ENCODE measurements around the gene CEBPB. TPM values are rescaled to one million over a fixed set of nuclear protein-coding genes. Genes with fewer than 3 reads are reported as not detected.

The CEBPB gene
- total RNA-seq, 4 donors from 2014 or later = 105 to 195 (median 144) TPM

- TF ChIP-seq POLR2A (IDR thresholded peaks at IDR 0.05; ENCODE audit: low read depth) (no peak), EP300 (IDR thresholded peaks at IDR 0.05) (no peak), POLR2AphosphoS5 (IDR thresholded peaks at IDR 0.05) (no peak), CTCF (IDR thresholded peaks at IDR 0.05) (no peak)
- peaks cover 18 to 35% (median 23%) of the 10 kb centered on the region in 4 donors for H3K4me1 ChIP-seq
- peak overlapping the region in 1 of 4 donors; percentile 7 for H3K27ac ChIP-seq (replicated peaks in 1 of 4)
- H3K27me3 ChIP-seq = no peaks in the 10 kb centered on the region
- no peak overlapping the region for H3K4me3 ChIP-seq
- no peaks in the 10 kb centered on the region for H3K36me3 ChIP-seq
- no peak for DNase-seq (ENCODE audit: extremely low spot score)
- H3K9me3 ChIP-seq = peaks cover 0 to 5% (median 2%) of the 10 kb centered on the region in 4 donors
- 82% methylated on average over 13 of the region's 13 CpGs for WGBS
- intact Hi-C loops (cut with DNase I) = no loop called here
Observed at GRCh38 chr20:50220894-50221365, 30.3 kb downstream of the CEBPB start.

- WGBS = 70% methylated on average over 17 of the region's 18 CpGs
- intact Hi-C loops (cut with DNase I) = no loop called here
- H3K4me3 ChIP-seq = no peak overlapping the region
- no peaks in the 10 kb centered on the region for H3K36me3 ChIP-seq
- H3K4me1 ChIP-seq = peaks cover 26 to 43% (median 31%) of the 10 kb centered on the region in 4 donors
- H3K27ac ChIP-seq (replicated peaks in 1 of 4) = peak overlapping the region in 3 of 4 donors; percentile 12 to 88 (median 85)
- H3K27me3 ChIP-seq = no peaks in the 10 kb centered on the region
- no peak for DNase-seq (ENCODE audit: extremely low spot score)
- peaks cover 0 to 5% (median 2%) of the 10 kb centered on the region in 4 donors for H3K9me3 ChIP-seq
- TF ChIP-seq CTCF (IDR thresholded peaks at IDR 0.05) (no peak), POLR2A (IDR thresholded peaks at IDR 0.05; ENCODE audit: low read depth) (no peak), EP300 (IDR thresholded peaks at IDR 0.05) (no peak), POLR2AphosphoS5 (IDR thresholded peaks at IDR 0.05) (no peak)
Observed at GRCh38 chr20:50221501-50222308, 31.1 kb downstream of the CEBPB start.

GRCh38 chr20:50222309-50223038 is 31.8 kb downstream of the CEBPB start:
- TF ChIP-seq EP300 (IDR thresholded peaks at IDR 0.05) (no peak), POLR2AphosphoS5 (IDR thresholded peaks at IDR 0.05) (no peak), POLR2A (IDR thresholded peaks at IDR 0.05; ENCODE audit: low read depth) (no peak), CTCF (IDR thresholded peaks at IDR 0.05) (no peak)
- intact Hi-C loops (cut with DNase I) = no loop called here
- Histone ChIP-seq H3K27me3 (no peaks in the 10 kb centered on the region), H3K4me1 (peaks cover 26 to 47% (median 34%) of the 10 kb centered on the region in 4 donors), H3K27ac (replicated peaks in 1 of 4) (peak overlapping the region; percentile 81 to 88 (median 84)), H3K9me3 (peaks cover 0 to 5% (median 2%) of the 10 kb centered on the region in 4 donors), H3K4me3 (no peak overlapping the region), H3K36me3 (no peaks in the 10 kb centered on the region)
- WGBS = 91% methylated on average over 12 of the region's 12 CpGs
- DNase-seq (ENCODE audit: extremely low spot score) = no peak

- H3K27me3 ChIP-seq = no peaks in the 10 kb centered on the region
- intact Hi-C loops (cut with DNase I) = no loop called here
- no peak overlapping the region for H3K4me3 ChIP-seq
- WGBS = 85% methylated on average over 25 of the region's 28 CpGs
- H3K4me1 ChIP-seq = peaks cover 26 to 47% (median 34%) of the 10 kb centered on the region in 4 donors
- H3K9me3 ChIP-seq = peaks cover 0 to 5% (median 2%) of the 10 kb centered on the region in 4 donors
- H3K27ac ChIP-seq (replicated peaks in 1 of 4) = peak overlapping the region; percentile 81 to 88 (median 84)
- no peak for DNase-seq (ENCODE audit: extremely low spot score)
- TF ChIP-seq POLR2AphosphoS5 (IDR thresholded peaks at IDR 0.05) (no peak), POLR2A (IDR thresholded peaks at IDR 0.05; ENCODE audit: low read depth) (no peak), CTCF (IDR thresholded peaks at IDR 0.05) (no peak), EP300 (IDR thresholded peaks at IDR 0.05) (no peak)
- H3K36me3 ChIP-seq = no peaks in the 10 kb centered on the region
Observed at GRCh38 chr20:50223039-50224005, 32.7 kb downstream of the CEBPB start.

Data from esophagus muscularis mucosa (tissue), 4 donors.